ENCODE measurements around the gene NECTIN3. TPM values are rescaled to one million over a fixed set of nuclear protein-coding genes. Genes with fewer than 3 reads are reported as not detected.
A peak's percentile ranks its signal among the peaks of the same experiment; 100 is the strongest.

NECTIN3 gene, protein sequence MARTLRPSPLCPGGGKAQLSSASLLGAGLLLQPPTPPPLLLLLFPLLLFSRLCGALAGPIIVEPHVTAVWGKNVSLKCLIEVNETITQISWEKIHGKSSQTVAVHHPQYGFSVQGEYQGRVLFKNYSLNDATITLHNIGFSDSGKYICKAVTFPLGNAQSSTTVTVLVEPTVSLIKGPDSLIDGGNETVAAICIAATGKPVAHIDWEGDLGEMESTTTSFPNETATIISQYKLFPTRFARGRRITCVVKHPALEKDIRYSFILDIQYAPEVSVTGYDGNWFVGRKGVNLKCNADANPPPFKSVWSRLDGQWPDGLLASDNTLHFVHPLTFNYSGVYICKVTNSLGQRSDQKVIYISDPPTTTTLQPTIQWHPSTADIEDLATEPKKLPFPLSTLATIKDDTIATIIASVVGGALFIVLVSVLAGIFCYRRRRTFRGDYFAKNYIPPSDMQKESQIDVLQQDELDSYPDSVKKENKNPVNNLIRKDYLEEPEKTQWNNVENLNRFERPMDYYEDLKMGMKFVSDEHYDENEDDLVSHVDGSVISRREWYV
- 10 to 100 TPM; 16.0 to 33.4 (median 30.3) TPM for total RNA-seq

DNA sequence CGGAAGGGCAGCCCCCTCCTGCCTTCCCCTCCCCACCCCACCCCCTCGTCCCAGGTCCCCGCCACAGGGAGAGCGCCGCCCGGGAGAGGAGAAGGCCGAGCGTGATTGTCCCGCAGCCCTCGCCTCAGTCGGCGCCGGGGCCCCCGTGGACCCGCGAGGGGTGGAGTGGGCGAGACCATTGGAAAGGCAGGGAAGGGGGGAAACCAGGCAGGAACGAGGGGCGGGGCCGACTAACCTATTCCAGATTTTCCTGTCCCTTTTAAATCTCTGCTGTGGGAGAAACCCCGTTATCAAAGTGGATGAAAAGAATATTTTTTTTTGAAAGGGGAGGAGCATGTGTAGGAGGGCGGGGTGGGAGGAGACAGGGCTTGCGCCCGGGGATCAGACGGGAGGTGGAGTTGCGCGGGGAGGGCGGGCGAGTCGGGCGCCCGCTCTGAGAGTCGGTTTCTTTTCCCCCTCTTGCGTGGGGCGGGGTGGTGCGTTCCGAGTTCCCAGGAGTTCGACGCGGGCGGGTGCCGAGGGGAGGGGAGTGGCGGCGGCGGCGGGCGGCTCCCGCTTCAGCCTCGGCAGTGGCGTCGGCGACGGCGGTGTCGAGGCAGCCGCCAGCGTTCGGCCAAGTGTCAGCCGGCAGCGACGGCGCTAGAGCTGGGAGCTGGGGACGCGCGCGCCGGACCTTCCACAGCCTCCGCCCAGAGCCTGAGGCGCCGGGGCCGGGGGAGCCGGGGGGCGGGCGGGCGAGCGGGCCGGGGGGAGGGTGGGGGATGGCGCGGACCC is at the start of gene NECTIN3:
NECTIN3 (plus strand) TSS at position 560 of the 774 bp plus-strand sequence; CDS start at position 762, 202 bp downstream.
- TF ChIP-seq, protein P1, sequence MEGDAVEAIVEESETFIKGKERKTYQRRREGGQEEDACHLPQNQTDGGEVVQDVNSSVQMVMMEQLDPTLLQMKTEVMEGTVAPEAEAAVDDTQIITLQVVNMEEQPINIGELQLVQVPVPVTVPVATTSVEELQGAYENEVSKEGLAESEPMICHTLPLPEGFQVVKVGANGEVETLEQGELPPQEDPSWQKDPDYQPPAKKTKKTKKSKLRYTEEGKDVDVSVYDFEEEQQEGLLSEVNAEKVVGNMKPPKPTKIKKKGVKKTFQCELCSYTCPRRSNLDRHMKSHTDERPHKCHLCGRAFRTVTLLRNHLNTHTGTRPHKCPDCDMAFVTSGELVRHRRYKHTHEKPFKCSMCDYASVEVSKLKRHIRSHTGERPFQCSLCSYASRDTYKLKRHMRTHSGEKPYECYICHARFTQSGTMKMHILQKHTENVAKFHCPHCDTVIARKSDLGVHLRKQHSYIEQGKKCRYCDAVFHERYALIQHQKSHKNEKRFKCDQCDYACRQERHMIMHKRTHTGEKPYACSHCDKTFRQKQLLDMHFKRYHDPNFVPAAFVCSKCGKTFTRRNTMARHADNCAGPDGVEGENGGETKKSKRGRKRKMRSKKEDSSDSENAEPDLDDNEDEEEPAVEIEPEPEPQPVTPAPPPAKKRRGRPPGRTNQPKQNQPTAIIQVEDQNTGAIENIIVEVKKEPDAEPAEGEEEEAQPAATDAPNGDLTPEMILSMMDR (IDR thresholded peaks at IDR 0.05): no peak
- DNase-seq (ENCODE audit: low spot score) (peak; percentile 66), ATAC-seq (ENCODE audit: low FRiP score) (peak; percentile 93)

DNA sequence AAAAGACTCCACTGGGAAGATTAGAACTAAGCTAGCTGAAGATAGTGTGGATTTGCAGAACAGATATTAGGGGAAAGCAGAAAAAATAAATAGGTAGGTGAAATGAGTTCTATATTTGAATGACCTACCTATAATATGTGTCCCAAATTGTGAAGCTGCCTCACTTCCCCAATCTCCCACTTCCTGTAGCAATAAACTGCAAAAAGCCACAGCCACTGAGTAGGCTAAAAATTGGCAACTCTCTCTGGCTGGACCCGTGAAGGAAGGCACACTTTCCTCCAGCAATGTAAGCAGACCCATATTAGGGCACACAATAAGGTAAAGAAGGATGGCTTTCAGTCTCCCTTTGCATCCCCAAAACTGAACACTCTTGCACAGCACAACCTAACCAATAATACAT is 43.7 kb upstream of the NECTIN3 start:
- TF ChIP-seq, protein P1 (IDR thresholded peaks at IDR 0.05): no peak
- no peak for ATAC-seq (ENCODE audit: low FRiP score)
- no peak for DNase-seq (ENCODE audit: low spot score)

DNA sequence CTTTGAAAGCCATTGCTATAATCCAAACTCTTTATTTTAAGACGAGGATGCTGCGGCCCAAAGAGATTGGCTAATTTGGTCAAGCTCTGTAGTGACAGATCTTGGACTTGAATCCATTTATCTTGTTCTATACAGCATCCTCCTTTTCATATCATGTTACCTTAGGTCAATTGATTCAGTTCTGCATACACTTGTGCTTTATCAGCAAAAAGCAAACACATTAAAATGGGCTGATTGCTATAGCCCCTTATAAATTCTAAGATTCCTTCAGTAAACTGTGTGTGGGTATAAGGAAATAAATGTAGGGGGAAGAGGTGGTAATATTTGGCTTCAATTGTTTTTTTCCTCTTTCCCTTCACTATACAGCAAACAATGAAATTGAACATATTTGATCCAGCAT is 40.1 kb upstream of the NECTIN3 start:
- no peak for ATAC-seq (ENCODE audit: low FRiP score)
- TF ChIP-seq, protein P1 (IDR thresholded peaks at IDR 0.05): no peak
- no peak for DNase-seq (ENCODE audit: low spot score)

DNA sequence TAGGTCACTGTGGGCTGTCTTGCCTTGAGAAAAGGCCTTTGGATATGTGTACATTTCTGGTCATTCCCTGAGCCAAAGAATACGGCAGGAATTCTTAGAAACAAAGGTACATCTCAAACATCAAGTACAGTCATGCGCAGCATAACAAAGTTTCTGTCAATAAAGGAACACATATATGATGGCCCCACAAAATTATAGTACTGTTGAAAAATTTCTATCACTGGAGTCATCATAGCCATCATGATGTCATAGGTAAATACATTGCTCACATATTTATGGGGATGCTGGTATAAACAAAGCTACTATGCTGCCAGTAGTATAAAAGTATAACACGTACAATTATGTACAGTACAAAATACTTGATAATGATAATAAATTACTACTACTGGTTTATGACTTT is 38.9 kb upstream of the NECTIN3 start:
- DNase-seq (ENCODE audit: low spot score) (no peak), ATAC-seq (ENCODE audit: low FRiP score) (no peak)
- TF ChIP-seq, protein P1 (IDR thresholded peaks at IDR 0.05): no peak

DNA sequence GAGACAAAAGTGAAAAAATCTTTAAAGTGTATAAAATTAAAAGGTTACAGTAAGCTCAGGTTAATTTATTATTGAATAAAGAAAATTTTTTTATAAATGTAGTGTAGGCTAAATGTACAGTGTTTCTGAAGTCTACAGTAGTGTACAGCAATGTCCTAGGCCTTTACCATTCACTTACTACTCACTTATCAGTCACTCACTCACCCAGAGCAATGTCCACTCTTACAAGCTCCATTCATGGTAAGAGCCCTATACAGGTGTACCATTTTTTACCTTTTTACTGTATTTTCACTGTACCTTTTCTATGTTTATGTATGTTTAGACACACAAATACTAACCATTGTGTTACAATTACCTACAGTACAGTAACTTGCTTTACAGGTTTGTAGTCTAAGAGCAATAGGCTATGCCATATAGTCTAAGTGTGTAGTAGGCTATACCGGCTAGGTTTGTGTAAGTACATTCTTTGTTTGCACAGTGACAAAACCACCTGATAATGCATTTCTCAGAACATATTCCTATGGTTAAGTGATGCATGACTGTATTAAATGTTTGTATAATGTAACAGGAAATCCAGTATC is 38.1 kb upstream of the NECTIN3 start:
- TF ChIP-seq, protein P1 (IDR thresholded peaks at IDR 0.05): no peak
- no peak for DNase-seq (ENCODE audit: low spot score)
- no peak for ATAC-seq (ENCODE audit: low FRiP score)

DNA sequence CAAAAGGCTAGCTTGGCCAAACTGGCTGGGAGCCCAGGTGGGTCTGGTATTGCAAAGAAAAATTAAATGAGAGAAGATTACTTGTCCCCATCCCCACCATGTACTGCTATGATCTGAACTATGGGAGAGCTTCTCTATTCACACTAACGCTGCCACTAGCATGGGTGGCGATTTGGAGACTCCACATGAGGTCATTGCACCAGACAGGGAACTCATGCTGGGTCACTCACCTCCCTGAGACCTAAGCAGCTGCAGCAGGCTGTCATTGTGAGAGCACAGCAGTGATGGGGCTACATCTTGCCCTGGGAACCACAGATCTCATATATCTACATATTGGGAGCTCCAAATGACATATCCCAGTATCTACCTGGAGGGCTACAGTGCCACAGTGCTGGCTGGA is 36.3 kb upstream of the NECTIN3 start:
- ATAC-seq (ENCODE audit: low FRiP score): no peak
- TF ChIP-seq, protein P1 (IDR thresholded peaks at IDR 0.05): no peak

More for the DNA sequence above, 36.3 kb upstream of the NECTIN3 start:
- no peak for DNase-seq (ENCODE audit: low spot score)

Measured in omental fat pad (tissue), 4 donors.